ENCODE data around the gene P2RY11.

DNA sequence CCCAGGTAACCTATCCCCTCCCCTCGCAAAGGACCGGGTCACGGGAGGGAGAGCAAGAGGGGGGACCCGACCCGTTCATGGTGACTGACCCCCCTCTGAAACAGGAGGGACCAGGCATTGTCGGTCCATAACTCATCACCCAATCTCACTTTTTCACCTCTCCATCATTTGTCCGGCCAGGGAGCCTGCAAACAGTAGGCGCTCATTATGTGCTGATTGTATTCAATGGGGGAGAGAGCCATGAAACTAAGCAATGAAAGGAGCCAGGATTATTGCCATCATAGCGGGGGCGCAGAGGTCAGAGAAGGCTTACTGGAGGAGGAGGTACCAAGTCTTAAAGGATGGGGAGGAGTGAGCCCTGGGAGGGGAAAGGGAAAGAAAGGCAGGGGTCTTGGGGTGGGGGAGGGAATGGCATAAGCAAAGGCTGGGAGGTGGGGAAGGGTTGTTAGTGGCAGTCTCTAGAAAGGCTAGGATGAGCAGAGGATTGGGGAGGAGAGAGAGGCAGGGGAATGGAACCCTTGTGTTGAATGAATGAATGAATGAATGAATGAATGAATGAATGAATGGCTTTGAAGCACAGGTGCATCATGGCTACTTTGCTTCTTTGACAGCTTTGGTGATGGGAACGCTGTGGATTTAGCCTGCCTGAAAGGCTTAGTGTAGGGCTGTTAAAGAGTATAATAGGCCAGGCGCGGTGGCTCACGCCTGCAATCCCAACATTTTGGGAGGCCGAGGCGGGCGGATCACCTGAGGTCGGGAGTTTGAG, 24.0 kb upstream of the P2RY11 start:
- TF ChIP-seq SP1 (IDR thresholded peaks at IDR 0.05) (no peak), ZNF384 (IDR thresholded peaks at IDR 0.05) (no peak), BHLHE40 (IDR thresholded peaks at IDR 0.05; ENCODE audit: borderline replicate concordance) (no peak), LEF1 (IDR thresholded peaks at IDR 0.05; ENCODE audit: borderline replicate concordance) (no peak), L3MBTL2 (conservative IDR thresholded peaks at IDR 0.05) (no peak), CTBP1 (IDR thresholded peaks at IDR 0.05; ENCODE audit: borderline replicate concordance) (no peak), FOXM1 (IDR thresholded peaks at IDR 0.05; ENCODE audit: borderline replicate concordance) (no peak), NFRKB (IDR thresholded peaks at IDR 0.05) (no peak)
- TF ChIP-seq, protein P1, sequence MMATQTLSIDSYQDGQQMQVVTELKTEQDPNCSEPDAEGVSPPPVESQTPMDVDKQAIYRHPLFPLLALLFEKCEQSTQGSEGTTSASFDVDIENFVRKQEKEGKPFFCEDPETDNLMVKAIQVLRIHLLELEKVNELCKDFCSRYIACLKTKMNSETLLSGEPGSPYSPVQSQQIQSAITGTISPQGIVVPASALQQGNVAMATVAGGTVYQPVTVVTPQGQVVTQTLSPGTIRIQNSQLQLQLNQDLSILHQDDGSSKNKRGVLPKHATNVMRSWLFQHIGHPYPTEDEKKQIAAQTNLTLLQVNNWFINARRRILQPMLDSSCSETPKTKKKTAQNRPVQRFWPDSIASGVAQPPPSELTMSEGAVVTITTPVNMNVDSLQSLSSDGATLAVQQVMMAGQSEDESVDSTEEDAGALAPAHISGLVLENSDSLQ (IDR thresholded peaks at IDR 0.05) = no peak

Measured in HEK293T (cell line).